Measurements from ENCODE around the gene EPC1.
"Not testable (repeated sequence)": the region's sequence is repeated elsewhere in the genome, so short reads cannot be mapped to it uniquely, and the experiment has no call there.

The EPC1 gene

DNA sequence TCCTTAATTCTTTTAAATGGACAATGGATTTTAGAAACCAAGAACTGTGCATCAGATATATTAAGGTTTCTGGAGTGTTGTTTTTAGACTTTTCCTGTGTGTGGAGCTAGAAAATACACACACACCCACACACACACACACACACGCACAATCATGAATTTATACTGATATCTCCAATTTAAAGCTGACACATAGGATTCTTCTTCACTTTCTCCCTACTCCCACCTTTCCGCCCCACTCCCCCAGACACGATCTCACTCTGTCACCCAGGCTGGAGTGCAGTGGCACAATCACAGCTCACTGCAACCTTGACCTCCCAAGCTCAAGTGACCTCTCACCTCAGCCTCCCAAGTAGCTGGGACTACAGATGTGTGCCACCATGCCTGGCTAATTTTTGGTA is 100.3 kb downstream of the EPC1 start:
- H3K4me3 ChIP-seq (ENCODE audit: low read length): no peak overlapping the region
- H3K27me3 ChIP-seq (ENCODE audit: insufficient read depth, low read length): no peaks in the 10 kb centered on the region
- H2AFZ ChIP-seq (ENCODE audit: low read depth, low read length): no peak overlapping the region
- no peaks in the 10 kb centered on the region for H3K4me1 ChIP-seq (ENCODE audit: insufficient read depth, low read length)
- H3K36me3 ChIP-seq (ENCODE audit: insufficient read depth, low read length): no peaks in the 10 kb centered on the region
- H3K9me3 ChIP-seq (ENCODE audit: low read length): no peaks in the 10 kb centered on the region

GRCh38 chr10:32245760-32246159 is 101.2 kb downstream of the EPC1 start:
- no peaks in the 10 kb centered on the region for H3K27me3 ChIP-seq (ENCODE audit: insufficient read depth, low read length)
- no peak overlapping the region for H2AFZ ChIP-seq (ENCODE audit: low read depth, low read length)
- no peaks in the 10 kb centered on the region for H3K36me3 ChIP-seq (ENCODE audit: insufficient read depth, low read length)
- no peaks in the 10 kb centered on the region for H3K9me3 ChIP-seq (ENCODE audit: low read length)
- no peaks in the 10 kb centered on the region for H3K4me1 ChIP-seq (ENCODE audit: insufficient read depth, low read length)
- no peak overlapping the region for H3K4me3 ChIP-seq (ENCODE audit: low read length)

DNA sequence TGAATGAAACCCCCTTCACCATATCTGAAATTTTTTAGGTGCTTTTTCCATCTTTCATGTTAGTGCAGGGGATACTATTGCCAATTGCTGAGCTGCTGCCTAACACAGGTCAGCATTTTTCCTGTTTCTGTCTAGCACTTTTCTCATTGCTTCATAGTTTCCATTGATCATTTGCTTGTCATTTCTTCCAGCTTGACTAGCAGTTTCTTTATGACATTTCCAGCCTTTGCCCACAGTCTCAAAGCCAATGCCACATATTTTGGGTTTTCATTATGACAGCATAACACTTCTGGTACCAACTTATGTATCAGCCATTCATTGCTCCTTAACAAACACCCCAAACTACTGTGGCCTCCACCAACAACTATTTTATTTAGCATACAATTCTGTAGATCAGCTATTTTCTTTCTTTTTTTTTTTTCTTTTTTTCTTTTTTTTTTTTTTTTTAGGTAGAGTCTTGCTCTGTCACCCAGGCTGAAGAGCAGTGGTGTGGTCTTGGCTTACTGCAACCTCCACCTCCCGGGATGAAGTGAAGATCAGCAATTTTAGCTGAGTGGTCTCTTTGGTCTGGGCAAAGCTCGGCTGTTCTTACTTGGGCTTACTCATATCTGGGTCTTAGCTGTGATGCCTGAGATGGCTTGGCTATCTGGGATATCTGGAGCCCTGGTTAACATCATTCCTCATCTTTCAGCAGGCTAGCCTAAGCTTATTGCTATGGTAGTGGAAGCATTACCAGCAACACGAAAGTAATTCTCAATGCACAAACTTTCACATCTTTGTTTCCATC is 102.3 kb downstream of the EPC1 start:
- Histone ChIP-seq H3K4me3 (ENCODE audit: low read length) (no peak overlapping the region), H3K27me3 (ENCODE audit: insufficient read depth, low read length) (no peaks in the 10 kb centered on the region), H2AFZ (ENCODE audit: low read depth, low read length) (no peak overlapping the region), H3K4me1 (ENCODE audit: insufficient read depth, low read length) (no peaks in the 10 kb centered on the region), H3K36me3 (ENCODE audit: insufficient read depth, low read length) (no peaks in the 10 kb centered on the region), H3K9me3 (ENCODE audit: low read length) (no peaks in the 10 kb centered on the region)

- no peaks in the 10 kb centered on the region for H3K36me3 ChIP-seq (ENCODE audit: insufficient read depth, low read length)
- no peak overlapping the region for H2AFZ ChIP-seq (ENCODE audit: low read depth, low read length)
- no peaks in the 10 kb centered on the region for H3K9me3 ChIP-seq (ENCODE audit: low read length)
- no peaks in the 10 kb centered on the region for H3K27me3 ChIP-seq (ENCODE audit: insufficient read depth, low read length)
- H3K4me3 ChIP-seq (ENCODE audit: low read length): no peak overlapping the region
- no peaks in the 10 kb centered on the region for H3K4me1 ChIP-seq (ENCODE audit: insufficient read depth, low read length)
Observed at GRCh38 chr10:32244011-32244410, 102.9 kb downstream of the EPC1 start.

DNA sequence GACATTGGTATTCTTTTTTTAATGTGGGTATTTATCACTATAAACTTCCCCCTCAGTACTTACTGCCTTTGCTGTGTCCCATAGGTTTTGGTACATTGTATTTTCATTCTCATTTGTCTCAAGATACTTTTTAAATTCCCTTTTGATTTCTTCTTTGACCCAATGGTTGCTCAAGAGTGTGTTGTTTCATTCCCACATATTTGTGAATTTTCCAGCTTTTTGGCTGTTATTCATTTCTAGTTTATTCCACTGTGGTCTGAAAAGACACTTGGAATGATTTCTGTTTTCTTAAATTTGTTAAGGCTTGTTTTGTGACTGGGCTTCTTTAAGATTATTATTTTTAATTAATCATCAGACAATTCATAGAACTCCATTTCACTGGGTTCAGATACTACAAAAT is 105.0 kb downstream of the EPC1 start:
- H3K36me3 ChIP-seq (ENCODE audit: insufficient read depth, low read length): no peaks in the 10 kb centered on the region
- no peak overlapping the region for H3K4me3 ChIP-seq (ENCODE audit: low read length)
- H3K4me1 ChIP-seq (ENCODE audit: insufficient read depth, low read length): no peaks in the 10 kb centered on the region
- H3K9me3 ChIP-seq (ENCODE audit: low read length): no peaks in the 10 kb centered on the region
- H3K27me3 ChIP-seq (ENCODE audit: insufficient read depth, low read length): no peaks in the 10 kb centered on the region
- H2AFZ ChIP-seq (ENCODE audit: low read depth, low read length): no peak overlapping the region

GRCh38 chr10:32240471-32240870 is 106.5 kb downstream of the EPC1 start:
- Histone ChIP-seq H2AFZ (ENCODE audit: low read depth, low read length) (no peak overlapping the region), H3K9me3 (ENCODE audit: low read length) (no peaks in the 10 kb centered on the region), H3K27me3 (ENCODE audit: insufficient read depth, low read length) (no peaks in the 10 kb centered on the region), H3K36me3 (ENCODE audit: insufficient read depth, low read length) (no peaks in the 10 kb centered on the region), H3K4me3 (ENCODE audit: low read length) (no peak overlapping the region), H3K4me1 (ENCODE audit: insufficient read depth, low read length) (no peaks in the 10 kb centered on the region)

DNA sequence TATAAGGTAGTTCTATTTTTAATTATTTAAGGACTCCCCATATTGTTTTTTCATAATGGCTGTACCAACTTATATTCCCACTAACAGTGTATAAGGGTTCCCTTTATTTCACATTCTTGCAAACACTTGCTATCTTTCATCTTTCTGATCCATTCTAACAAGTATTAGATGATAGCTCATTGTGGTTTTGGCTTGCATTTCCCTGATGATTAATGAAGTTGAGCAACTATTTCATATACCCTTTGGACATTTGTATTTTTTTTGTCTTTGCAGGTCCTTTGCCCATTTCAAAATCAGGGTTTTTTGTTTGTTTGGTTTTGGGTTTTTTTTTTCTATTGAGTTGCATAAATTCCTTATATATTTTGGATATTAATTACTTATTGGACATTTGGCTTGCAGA is 107.2 kb downstream of the EPC1 start:
- Histone ChIP-seq H3K4me1 (ENCODE audit: insufficient read depth, low read length) (no peaks in the 10 kb centered on the region), H3K9me3 (ENCODE audit: low read length) (no peaks in the 10 kb centered on the region), H3K27me3 (ENCODE audit: insufficient read depth, low read length) (no peaks in the 10 kb centered on the region), H2AFZ (ENCODE audit: low read depth, low read length) (no peak overlapping the region), H3K36me3 (ENCODE audit: insufficient read depth, low read length) (no peaks in the 10 kb centered on the region), H3K4me3 (ENCODE audit: low read length) (no peak overlapping the region)

DNA sequence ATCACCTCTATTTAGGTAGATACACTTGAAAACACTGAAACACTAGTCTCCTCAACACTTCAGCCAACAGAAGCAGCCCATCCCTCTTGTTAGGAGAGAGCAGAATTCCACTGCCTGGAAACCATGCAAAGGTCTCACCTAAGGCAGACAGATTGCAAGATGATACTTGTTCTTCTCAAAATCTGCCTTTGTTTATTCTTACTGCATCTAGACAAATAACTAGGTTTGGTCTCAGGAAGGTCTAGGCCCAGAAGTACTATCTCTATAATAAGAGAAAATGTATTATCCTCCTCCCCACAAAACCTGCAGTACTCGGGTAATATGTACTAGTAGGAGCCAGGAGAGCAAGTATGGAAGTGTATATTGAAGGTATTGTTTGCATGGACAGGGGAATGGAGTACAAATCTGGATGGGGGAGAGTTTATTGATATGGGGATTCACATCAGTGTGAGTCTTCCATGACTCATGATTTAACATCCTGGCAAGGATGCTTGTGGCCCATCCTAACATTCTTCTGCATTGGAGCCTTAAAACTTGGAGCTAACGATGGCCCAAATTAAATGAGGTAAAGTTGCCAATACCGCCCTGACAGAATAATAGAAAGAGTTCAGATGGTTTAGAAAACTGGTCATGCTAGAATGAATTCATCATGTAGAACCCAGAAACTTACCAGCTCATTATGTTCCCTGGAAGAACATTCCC is 109.2 kb downstream of the EPC1 start:
- H2AFZ ChIP-seq (ENCODE audit: low read depth, low read length): no peak overlapping the region
- no peaks in the 10 kb centered on the region for H3K9me3 ChIP-seq (ENCODE audit: low read length)
- H3K27me3 ChIP-seq (ENCODE audit: insufficient read depth, low read length): no peaks in the 10 kb centered on the region
- H3K4me3 ChIP-seq (ENCODE audit: low read length): no peak overlapping the region
- H3K4me1 ChIP-seq (ENCODE audit: insufficient read depth, low read length): no peaks in the 10 kb centered on the region
- H3K36me3 ChIP-seq (ENCODE audit: insufficient read depth, low read length): no peaks in the 10 kb centered on the region

DNA sequence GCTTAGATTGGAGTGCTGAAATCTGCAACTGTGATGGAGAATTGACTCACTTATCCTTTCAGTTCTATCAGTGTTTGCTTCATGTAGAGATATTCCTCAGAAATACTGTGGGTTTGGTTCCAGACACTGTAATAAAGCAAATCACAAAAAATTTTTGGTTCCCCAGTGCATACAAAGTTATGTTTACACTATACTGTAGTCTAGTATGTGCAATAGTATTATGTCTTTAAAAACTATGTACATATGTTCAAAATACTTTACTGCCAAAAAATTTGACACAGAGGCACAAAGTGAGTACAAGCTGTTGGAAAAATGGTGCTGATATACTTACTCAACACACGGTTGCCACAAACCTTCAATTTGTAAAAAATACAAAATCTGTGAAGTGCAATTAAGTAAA is 112.5 kb downstream of the EPC1 start:
- Histone ChIP-seq H3K4me3 (ENCODE audit: low read length) (no peak overlapping the region), H3K27me3 (ENCODE audit: insufficient read depth, low read length) (no peaks in the 10 kb centered on the region), H2AFZ (ENCODE audit: low read depth, low read length) (no peak overlapping the region), H3K4me1 (ENCODE audit: insufficient read depth, low read length) (no peaks in the 10 kb centered on the region), H3K9me3 (ENCODE audit: low read length) (no peaks in the 10 kb centered on the region), H3K36me3 (ENCODE audit: insufficient read depth, low read length) (no peaks in the 10 kb centered on the region)

- H3K36me3 ChIP-seq (ENCODE audit: insufficient read depth, low read length); H3K4me1 ChIP-seq (ENCODE audit: insufficient read depth, low read length); H3K9me3 ChIP-seq (ENCODE audit: low read length); H3K27me3 ChIP-seq (ENCODE audit: insufficient read depth, low read length); H3K4me3 ChIP-seq (ENCODE audit: low read length); H2AFZ ChIP-seq (ENCODE audit: low read depth, low read length): not testable (repeated sequence)
Observed at GRCh38 chr10:32233375-32233774, 113.6 kb downstream of the EPC1 start.

DNA sequence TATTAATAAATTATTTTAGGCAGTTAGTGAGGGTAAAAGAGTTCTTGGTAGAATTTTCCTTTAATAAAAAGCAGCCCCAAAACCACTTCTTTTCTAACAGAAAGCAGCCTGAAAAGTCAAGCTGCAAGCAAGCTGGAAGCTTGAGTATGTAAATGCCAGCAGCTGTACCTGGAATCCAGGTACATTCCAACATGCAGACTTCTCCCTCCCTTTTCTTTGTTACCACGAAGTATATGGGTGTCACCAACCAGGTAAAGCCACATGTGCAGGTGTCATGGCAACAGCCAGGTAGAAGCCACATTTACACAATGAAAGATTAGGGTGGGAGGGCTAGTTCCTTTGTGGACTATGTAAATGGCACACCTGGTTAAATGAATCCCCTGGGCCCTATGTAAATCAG is 114.6 kb downstream of the EPC1 start:
- H3K36me3 ChIP-seq (ENCODE audit: insufficient read depth, low read length): no peaks in the 10 kb centered on the region
- no peak overlapping the region for H3K4me3 ChIP-seq (ENCODE audit: low read length)
- no peak overlapping the region for H2AFZ ChIP-seq (ENCODE audit: low read depth, low read length)
- no peaks in the 10 kb centered on the region for H3K27me3 ChIP-seq (ENCODE audit: insufficient read depth, low read length)
- no peaks in the 10 kb centered on the region for H3K4me1 ChIP-seq (ENCODE audit: insufficient read depth, low read length)
- no peaks in the 10 kb centered on the region for H3K9me3 ChIP-seq (ENCODE audit: low read length)

DNA sequence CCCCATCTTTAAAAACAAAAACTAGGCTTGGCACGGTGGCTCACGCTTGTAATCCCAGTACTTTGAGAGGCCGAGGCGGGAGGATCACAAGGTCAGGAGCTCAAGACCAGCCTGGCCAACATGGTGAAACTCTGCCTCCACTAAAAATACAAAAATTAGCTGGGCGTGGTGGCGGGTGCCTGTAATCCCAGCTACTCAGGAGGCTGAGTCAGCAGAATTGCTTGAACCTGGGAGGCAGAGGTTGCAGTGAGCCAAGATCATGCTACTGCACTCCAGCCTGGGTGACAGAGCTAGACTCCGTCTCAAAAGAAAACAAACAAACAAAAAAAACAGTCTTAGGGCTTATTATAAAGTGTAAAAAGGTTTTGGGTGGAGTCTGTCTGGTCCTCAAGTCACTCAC is 117.2 kb downstream of the EPC1 start:
- not testable (repeated sequence) for H2AFZ ChIP-seq (ENCODE audit: low read depth, low read length); H3K36me3 ChIP-seq (ENCODE audit: insufficient read depth, low read length); H3K4me3 ChIP-seq (ENCODE audit: low read length); H3K4me1 ChIP-seq (ENCODE audit: insufficient read depth, low read length); H3K27me3 ChIP-seq (ENCODE audit: insufficient read depth, low read length); H3K9me3 ChIP-seq (ENCODE audit: low read length)

DNA sequence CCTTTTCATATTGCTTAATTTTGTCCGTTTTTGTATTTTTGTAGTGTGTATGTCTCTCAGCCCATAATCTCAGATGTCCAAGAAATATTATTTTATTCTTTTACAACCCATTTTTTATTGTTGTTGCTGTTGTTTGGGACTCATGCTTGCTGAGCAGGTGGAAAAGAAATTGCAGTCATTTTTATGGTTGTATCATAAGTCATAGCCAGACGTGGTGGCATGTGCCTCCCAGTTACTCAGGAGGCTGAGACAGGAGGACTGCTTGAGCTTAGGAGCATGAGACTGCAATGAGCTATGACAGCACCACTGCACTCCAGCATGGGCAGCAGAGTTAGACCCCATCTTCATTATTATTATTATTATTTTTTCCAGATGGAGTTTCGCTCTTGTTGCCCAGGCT is 117.8 kb downstream of the EPC1 start:
- no peak overlapping the region for H3K4me3 ChIP-seq (ENCODE audit: low read length)
- no peaks in the 10 kb centered on the region for H3K4me1 ChIP-seq (ENCODE audit: insufficient read depth, low read length)
- H3K36me3 ChIP-seq (ENCODE audit: insufficient read depth, low read length): no peaks in the 10 kb centered on the region
- H2AFZ ChIP-seq (ENCODE audit: low read depth, low read length): no peak overlapping the region
- H3K9me3 ChIP-seq (ENCODE audit: low read length): no peaks in the 10 kb centered on the region
- no peaks in the 10 kb centered on the region for H3K27me3 ChIP-seq (ENCODE audit: insufficient read depth, low read length)

- Histone ChIP-seq H3K4me3 (ENCODE audit: low read length) (no peak overlapping the region), H3K27me3 (ENCODE audit: insufficient read depth, low read length) (no peaks in the 10 kb centered on the region), H3K9me3 (ENCODE audit: low read length) (peaks cover 1% of the 10 kb centered on the region), H2AFZ (ENCODE audit: low read depth, low read length) (no peak overlapping the region), H3K36me3 (ENCODE audit: insufficient read depth, low read length) (no peaks in the 10 kb centered on the region), H3K4me1 (ENCODE audit: insufficient read depth, low read length) (no peaks in the 10 kb centered on the region)
Observed at GRCh38 chr10:32227802-32228201, 119.2 kb downstream of the EPC1 start.

All from neuron (in vitro differentiated cells).